Activated CD4-positive, alpha-beta T cell treated with anti-CD3 and anti-CD28 coated beads, Interleukin-10, Interleukin-2, amounts not matched to agents 100 ng/mL and 50 ng/mL, durations not matched to agents 16 hours and 8 hours (primary cell): ENCODE data around the gene CD164L2.
A peak's percentile ranks its signal among the peaks of the same experiment; 100 is the strongest.

Source experiments
- DNase-seq: peaks from one replicate; pipeline ENCODE4 v3.0.0-alpha.2; 2020

The CD164L2 gene

GRCh38 chr1:27361044-27361402 is 22.1 kb downstream of the CD164L2 start:
- DNase-seq: no peak

GRCh38 chr1:27360159-27361043 is 22.7 kb downstream of the CD164L2 start:
- no peak for DNase-seq

DNA sequence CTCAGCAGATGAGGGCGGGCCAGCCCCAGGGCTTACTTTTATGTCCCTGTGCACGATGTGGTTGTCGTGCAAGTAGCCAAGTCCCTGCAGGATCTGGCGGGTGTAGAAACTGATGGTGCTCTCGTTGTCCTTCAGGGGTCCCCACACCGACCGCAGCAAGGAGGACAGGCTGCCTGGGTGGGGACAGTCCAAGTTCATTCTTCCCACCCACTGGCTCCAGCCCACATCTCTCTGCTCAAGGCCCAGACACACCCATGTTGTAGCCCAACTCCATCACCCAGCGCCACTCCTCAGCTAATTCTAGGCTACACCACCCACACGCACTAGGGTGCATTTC is 23.3 kb downstream of the CD164L2 start:
- DNase-seq: no peak

DNA sequence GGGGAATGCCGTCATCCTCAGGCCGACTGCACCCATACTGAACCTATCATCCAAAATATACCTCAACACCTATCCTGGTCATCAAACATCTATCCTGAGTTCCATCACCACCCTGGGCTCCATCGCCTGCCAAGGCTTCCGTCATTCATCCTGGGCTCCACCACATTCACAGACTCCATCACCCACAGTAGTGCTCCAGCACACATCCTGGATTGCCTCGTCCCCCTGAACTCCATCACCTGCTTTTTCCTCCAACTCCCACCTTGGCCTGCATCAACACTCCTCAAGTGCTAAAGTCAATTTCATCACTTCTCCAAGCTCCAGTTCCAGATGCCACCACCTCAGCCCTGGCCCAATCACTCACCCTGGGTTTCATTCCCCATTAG is 24.2 kb downstream of the CD164L2 start:
- no peak for DNase-seq

GRCh38 chr1:27358038-27358927 is 24.9 kb downstream of the CD164L2 start:
- DNase-seq: no peak

GRCh38 chr1:27357281-27358037 is 25.7 kb downstream of the CD164L2 start:
- peak; percentile 86 for DNase-seq

DNA sequence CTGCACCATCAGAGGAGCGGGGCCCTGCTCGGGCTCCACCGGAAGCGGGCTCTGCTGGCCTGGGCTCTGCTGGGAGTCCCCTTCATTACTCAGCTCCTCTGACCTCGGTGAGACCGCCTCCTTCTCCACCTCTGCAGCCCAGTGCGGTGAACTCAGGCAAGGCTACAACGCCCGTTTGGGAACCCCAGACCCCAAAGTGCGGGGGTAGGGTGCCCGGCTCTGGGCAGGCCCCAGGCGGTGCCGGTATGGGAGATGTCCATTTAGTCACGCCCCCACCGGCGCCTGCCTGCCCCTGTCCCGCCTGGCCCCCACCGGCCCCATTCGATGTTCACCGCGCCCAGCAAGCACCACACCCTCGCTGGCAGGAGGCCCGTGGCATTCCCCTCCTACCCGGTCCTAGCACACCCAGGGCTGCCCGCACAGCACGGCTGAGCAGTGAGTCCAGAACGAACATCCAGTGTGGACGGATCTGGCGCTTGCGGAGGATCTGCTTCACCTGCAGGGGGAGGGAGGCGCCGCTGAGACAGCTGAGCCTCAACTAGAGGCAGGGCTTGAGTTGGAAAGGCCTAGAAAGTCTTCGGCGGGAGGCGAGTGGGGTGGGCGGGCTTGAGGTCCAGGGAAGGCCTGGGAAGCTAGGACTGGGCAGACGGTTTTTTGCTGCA is 26.4 kb downstream of the CD164L2 start:
- peak; percentile 52 for DNase-seq

- DNase-seq: no peak
These were observed 26.9 kb downstream of the CD164L2 start for GRCh38 chr1:27356277-27356618.

- no peak for DNase-seq
These were observed 27.4 kb downstream of the CD164L2 start for GRCh38 chr1:27355683-27356082.

DNA sequence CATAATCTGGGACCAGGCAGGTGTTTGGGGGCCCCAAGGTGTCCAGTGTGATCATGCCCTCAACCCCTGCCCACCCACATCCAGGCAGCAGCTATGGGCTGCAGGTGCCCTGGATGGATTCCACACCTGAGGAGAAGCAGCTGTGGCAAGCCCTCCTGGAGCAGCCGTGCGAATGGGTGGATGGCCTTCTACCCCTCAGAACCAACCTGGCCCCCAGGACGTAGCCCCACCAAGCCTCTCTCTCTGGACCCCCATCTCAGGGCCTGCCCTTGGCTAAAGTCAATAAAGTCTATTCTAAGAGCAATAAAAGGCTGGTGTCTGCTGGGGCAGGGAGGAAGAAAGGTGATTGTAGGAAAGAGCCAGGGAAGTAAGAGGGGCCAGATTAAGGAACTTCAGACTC is 29.5 kb downstream of the CD164L2 start:
- no peak for DNase-seq

DNA sequence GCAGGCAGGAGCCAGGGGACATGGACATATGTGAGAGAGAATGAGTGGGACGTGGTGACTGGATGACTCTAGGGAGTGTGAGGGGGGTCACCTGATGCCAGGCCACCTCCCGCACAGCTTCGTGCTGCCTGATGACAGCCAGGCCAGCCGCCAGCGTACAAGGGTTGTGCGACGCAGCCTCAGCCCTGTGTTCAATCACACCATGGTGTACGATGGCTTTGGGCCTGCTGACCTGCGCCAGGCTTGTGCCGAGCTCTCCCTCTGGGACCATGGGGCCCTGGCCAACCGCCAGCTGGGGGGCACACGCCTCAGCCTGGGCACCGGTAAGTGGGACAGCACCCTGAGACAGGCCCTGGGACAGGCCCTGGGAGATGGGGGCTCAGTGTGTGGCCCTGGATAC is 30.0 kb downstream of the CD164L2 start:
- no peak for DNase-seq

DNA sequence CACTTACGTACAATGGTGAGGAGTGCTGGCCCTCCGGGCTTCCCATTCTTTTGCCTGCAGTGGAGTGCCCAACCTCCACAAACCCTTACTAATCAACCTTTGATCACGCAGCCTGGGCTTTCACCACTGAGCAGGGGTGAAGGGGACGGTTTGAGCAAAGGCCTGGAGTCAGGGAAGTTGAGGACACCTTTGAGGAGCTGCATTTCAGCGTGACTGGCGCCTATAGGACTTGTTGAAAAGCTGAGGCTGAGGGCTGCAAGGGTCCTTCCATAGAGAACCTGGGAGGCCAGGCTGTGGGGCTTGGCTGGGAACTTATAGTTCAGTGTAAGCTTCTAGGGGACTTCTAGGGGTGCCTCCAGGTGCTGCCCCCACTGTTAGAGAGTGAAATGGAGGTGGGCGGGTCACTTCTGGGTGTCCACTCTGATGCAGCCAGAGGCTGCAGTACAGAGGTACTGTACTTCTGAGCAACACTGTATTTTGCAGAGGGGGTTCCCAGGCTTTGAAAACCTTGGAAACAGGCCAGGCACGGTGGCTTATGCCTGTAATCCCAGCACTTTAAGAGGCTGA is 31.5 kb downstream of the CD164L2 start:
- no peak for DNase-seq

- DNase-seq: no peak
These were observed 32.2 kb downstream of the CD164L2 start for GRCh38 chr1:27350663-27351540.

- no peak for DNase-seq
These were observed 33.1 kb downstream of the CD164L2 start for GRCh38 chr1:27349784-27350662.

- no peak for DNase-seq
These were observed 34.0 kb downstream of the CD164L2 start for GRCh38 chr1:27348861-27349783.

- no peak for DNase-seq
These were observed 36.0 kb downstream of the CD164L2 start for GRCh38 chr1:27346991-27347624.

GRCh38 chr1:27346357-27346756 is 36.8 kb downstream of the CD164L2 start:
- no peak for DNase-seq

DNA sequence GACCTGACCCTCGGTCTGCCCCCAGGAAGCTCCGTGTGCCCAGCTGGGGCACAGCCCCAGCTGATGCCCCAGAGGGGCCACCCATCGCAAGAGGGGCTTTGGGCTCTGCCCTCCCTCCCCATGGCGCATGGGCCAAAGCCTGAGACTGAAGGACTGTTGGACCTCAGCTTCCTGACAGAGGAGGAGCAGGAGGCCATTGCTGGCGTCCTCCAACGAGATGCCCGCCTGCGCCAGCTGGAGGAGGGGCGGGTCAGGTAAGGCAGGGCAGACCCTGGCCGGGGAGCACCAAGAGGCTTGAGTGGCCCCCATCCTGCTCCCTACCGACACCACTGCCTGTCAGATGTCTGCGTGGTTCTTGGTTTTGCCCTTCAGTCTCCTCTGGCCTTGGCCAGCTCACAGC is 37.9 kb downstream of the CD164L2 start:
- DNase-seq: no peak

DNA sequence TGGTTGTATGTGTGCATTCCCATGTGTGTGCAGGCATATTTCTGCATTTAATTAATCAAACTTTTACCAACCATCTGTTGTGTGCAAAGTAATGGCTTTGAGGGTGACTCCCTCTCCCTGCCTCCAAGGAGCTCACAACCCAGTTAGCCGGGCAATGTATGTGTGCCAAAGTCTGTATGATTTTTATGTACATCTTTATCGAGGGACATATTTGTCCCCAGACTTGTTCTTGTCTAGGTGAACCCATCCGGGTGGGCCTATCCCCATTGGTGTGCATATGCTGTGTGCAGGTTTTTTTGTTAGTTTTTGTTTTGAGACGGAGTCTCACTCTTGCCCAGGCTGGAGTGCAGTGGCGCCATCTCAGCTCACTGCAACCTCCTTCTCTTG is 39.5 kb downstream of the CD164L2 start:
- DNase-seq: peak; percentile 18
